Stimulated activated CD4-positive, alpha-beta T cell treated with anti-CD3 and anti-CD28 coated beads, Interleukin-15, amount 100 ng/mL, for 24 hours (primary cell): ENCODE results near the gene RPS17.
"Not testable (repeated sequence)": the region's sequence is repeated elsewhere in the genome, so short reads cannot be mapped to it uniquely, and the experiment has no call there.

Experiments
- DNase-seq: peaks from one replicate; pipeline ENCODE4 v3.0.0-alpha.2; 2020

The RPS17 gene

DNA sequence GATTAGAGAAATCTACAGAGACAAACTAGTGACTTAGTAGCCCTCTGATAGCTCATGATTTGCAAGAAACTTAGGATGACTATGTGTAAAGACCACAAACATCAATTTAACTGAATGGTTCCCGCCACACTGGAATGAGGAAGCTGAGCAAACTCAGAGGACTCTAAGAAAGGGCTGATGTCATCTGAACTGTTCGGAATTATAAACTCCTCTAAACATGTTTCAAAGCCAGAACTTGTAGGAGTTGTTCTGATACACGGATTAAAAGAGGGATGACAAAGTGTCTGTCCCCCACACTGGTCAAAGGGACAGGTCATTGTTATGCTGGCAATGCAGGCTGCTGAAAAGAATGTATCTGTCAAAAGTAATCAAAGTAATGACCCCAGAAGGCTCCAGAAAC, 34.4 kb downstream of the RPS17 start:
- DNase-seq = not testable (repeated sequence)

DNA sequence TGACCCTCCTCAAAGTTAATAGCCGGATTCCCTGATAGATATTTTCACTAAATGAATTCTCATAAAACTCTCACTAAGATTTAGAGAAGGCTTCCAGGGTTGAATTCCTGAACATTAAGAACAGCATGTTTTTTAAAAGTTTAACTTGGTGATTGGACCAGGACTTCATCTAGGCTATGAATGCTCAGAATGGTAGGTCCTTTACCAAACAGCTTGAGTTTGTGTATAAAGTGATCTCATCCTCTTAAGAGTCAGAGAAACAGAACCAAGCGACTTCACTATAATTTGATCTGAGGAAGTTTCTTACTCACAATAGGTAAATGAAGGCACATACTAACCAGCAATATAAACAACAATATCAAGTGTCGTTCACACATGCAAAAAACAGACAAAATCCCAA, 36.2 kb downstream of the RPS17 start:
- DNase-seq = not testable (repeated sequence)

DNA sequence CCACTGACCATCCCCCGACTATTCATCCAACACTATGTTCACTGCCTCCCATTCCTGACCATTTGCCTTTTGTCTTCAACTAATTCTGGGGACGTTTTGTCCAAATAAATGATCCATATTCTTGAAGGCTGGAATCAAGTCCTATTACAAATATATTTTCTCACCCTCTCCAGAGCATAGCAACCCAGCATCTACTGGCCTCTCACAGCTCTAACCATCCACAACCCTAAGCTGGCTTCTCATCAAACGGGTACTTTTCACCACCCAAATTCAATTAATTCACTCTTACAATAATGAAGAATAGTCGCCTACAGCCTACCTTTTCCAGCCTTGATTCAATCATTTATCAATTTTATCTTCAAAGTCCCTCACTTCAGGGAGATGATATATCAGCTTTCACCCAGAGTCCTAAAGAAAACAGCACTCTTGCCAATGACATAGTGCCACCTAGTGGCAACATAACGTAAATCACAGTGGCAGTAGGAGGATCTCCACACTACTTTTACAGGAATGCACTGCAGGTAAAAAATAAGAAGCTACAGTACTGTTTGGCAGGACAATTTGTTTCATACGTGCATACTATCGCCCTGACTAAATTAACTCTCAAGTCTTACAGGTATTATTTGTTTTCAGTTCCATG, 37.4 kb downstream of the RPS17 start:
- DNase-seq = not testable (repeated sequence)

DNA sequence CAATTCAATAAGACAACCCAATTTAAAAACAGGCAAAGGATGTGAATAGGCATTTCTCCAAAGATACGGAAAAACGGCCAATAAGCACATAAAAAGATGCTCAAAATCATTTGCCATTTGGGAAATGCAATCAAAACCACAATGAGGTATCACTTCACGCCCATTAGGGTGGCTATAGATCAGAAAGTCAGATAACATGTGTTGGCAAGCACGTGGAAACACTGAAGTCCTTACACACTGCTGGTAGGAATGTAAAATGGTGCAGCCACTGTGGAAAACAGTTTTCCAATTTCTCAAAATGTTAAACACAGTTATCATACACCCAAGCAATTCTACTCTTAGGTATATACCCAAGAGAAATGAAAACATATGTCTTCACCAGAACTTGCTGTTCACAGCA, 39.5 kb downstream of the RPS17 start:
- DNase-seq = not testable (repeated sequence)

DNA sequence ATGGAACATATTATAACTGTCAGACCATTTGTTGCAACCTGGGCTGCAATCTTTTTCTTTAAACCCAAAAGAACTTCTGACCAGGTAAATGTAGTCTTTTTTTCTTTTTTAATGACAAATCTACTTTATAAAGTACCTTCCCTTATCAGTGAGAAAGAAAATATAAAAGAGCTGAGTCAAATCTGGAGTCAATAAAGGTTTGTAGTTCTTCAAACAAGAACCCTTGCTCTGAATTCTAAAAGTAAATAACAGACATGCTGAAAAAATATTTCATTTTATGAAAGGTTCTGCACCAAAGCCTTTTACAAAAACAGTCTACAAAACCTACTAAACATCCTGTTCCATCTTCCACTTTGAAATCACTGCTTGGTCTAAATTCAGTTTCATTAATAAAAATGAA, 42.3 kb downstream of the RPS17 start:
- DNase-seq = not testable (repeated sequence)

DNA sequence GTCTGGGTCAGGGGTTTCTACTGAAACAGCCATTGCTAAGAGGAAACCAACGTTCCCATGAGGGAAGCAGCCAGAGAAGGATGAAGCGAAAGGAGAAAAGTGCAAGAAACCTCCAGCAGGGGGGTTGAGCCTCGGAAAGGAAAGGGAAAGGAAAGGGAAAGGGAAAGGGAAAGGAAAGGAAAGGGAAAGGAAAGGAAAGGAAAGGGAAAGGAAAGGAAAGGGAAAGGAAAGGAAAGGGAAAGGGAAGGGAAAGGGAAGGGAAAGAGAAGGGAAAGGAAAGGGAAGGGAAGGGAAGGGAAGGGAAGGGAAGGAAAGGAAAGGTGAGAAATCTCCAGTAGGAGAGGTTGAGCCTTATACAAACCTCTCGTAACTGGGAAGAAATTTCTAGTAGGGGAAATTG, 52.0 kb downstream of the RPS17 start:
- DNase-seq = not testable (repeated sequence)

DNA sequence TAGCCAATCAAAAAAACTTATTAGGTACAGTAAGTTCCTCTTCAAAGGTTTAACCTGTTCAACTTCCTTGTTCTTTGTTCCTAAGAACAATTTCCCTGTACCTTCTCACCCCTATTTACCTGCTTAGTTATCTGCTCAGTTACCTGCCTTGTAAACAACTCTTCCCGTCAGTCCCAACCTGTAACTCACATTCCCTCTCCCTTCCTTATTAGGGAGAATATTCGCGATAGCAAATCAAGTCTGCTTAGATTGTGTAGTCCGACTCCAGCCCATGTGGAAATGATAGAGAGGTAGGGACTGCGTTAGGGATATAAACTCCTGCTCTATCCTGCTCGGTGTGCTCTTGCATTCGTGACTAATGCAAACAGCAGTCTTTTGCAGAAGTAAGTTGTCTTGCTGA, 53.2 kb downstream of the RPS17 start:
- DNase-seq = not testable (repeated sequence)
